Suprapubic skin (tissue), 4 donors: ENCODE measurements around the gene PDE9A. TPM values are rescaled to one million over a fixed set of nuclear protein-coding genes. Genes with fewer than 3 reads are reported as not detected.

ENCODE experiments used
- DNase-seq, 2 donors: peaks; one replicate each; pipeline ENCODE4 v3.0.0-alpha.2; 2019; ENCODE audit warnings: low spot score in 2 of 2
- H3K27ac ChIP-seq: fragments of 200-600 bp; sonication (generic); one replicate; pipeline ENCODE4 v1.5.1; 2019
- H3K27me3 ChIP-seq: fragments of 200-600 bp; sonication (generic); one replicate; pipeline ENCODE4 v1.5.1; 2019
- H3K36me3 ChIP-seq: fragments of 200-600 bp; sonication (generic); one replicate; pipeline ENCODE4 v1.5.1; 2019
- H3K4me1 ChIP-seq: fragments of 200-600 bp; sonication (generic); one replicate; pipeline ENCODE4 v1.5.1; 2019
- H3K4me3 ChIP-seq: fragments of 200-600 bp; sonication (generic); one replicate; pipeline ENCODE4 v1.5.1; 2019; ENCODE audit warnings: mild to moderate bottlenecking
- H3K9me3 ChIP-seq: fragments of 200-600 bp; sonication (generic); one replicate; pipeline ENCODE4 v1.5.1; 2019
- EP300 ChIP-seq: sonication (generic); formaldehyde crosslinking; IDR thresholded peaks from one replicate; pipeline ENCODE4 v1.6.1; 2017; ENCODE audit warnings: antibody characterized with exemption
- POLR2A ChIP-seq, 2 donors: fragments of 450-650 bp; IDR thresholded peaks; one replicate each; pipeline ENCODE4 v1.6.1; 2017; ENCODE audit warnings: antibody characterized with exemption in 2 of 2, mild to moderate bottlenecking in 2 of 2, moderate library complexity in 2 of 2
- POLR2AphosphoS5 ChIP-seq, 3 donors: sonication (generic); formaldehyde crosslinking; IDR thresholded peaks; one replicate each; pipeline ENCODE4 v1.6.1; 2017; ENCODE audit warnings: antibody characterized with exemption in 3 of 3
- WGBS: methylation state at CpG from one replicate; pipeline ENCODE4 v1.1.5; 2018; 5-methylcytosine and 5-hydroxymethylcytosine counted together
- total RNA-seq, 4 donors: library from RNA; depleted of rRNA; stranded (reverse); fragments of >200 nt; gene quantifications; one replicate each; pipeline ENCODE4 v1.1.0, GENCODE V29; 2016
- TF ChIP-seq, protein P1 (sequence below), 2 donors: fragments of 200-600 bp in 1 of 2; fragments of 450-650 bp in 1 of 2; sonication (generic) in 1 of 2; IDR thresholded peaks; one replicate each; pipeline ENCODE4 v1.5.1; 2016 to 2019; ENCODE audit warnings: antibody characterized with exemption in 2 of 2, mild to moderate bottlenecking in 1 of 2, moderate library complexity in 1 of 2

Gene PDE9A
- total RNA-seq, 4 donors from 2014 or later = 4.5 to 12.0 (median 7.1) TPM

DNA sequence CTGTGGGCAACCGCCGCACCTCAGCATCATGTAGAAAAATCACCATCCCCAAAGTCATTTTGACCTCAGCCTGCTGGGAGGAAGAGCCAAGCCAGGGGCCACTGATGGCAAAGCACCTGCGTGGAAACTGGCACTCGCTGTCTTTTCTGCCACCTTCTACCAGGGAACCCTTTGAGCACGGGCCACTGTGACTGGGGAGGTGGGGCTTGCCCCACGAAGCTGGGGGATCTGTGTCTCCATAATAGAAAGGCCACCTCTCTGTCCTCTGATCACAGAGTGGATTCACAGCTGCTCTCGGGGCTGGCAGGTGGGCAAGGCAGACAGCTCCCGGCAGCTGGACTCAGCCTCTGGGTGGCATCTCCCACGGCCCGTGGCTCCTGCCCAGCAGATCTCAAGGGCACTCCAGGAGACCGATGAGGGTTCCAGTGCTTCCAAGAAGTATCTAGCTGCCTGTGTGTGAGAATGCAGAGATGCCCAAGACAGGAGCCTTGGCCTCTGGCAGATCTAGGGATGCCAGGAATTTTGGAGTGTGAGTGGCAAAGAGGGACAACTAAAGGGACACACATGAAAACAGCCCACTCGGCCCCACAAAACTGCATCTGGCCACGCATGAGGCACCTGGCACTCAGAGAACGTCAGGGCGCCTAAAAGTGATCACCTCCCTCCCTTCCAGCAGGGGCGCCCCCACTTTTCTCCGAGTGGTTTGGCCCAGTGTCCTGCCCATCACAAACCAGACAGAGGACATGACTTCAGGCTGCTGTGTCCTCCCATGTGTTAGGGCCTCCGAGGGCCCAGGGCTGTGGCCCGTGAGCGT is 102.6 kb downstream of the PDE9A start:
- Histone ChIP-seq H3K4me3 (no peak overlapping the region), H3K4me1 (no peaks in the 10 kb centered on the region), H3K27me3 (peaks cover 5% of the 10 kb centered on the region), H3K9me3 (no peaks in the 10 kb centered on the region), H3K36me3 (no peaks in the 10 kb centered on the region), H3K27ac (no peak overlapping the region)
- 92% methylated on average over 14 of the region's 20 CpGs for WGBS
- no peak for DNase-seq
- TF ChIP-seq POLR2A (IDR thresholded peaks at IDR 0.05) = no peak
- no peak for TF ChIP-seq POLR2AphosphoS5 (IDR thresholded peaks at IDR 0.05)
- TF ChIP-seq, protein P1, sequence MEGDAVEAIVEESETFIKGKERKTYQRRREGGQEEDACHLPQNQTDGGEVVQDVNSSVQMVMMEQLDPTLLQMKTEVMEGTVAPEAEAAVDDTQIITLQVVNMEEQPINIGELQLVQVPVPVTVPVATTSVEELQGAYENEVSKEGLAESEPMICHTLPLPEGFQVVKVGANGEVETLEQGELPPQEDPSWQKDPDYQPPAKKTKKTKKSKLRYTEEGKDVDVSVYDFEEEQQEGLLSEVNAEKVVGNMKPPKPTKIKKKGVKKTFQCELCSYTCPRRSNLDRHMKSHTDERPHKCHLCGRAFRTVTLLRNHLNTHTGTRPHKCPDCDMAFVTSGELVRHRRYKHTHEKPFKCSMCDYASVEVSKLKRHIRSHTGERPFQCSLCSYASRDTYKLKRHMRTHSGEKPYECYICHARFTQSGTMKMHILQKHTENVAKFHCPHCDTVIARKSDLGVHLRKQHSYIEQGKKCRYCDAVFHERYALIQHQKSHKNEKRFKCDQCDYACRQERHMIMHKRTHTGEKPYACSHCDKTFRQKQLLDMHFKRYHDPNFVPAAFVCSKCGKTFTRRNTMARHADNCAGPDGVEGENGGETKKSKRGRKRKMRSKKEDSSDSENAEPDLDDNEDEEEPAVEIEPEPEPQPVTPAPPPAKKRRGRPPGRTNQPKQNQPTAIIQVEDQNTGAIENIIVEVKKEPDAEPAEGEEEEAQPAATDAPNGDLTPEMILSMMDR (IDR thresholded peaks at IDR 0.05) = no peak
- TF ChIP-seq EP300 = no peak

DNA sequence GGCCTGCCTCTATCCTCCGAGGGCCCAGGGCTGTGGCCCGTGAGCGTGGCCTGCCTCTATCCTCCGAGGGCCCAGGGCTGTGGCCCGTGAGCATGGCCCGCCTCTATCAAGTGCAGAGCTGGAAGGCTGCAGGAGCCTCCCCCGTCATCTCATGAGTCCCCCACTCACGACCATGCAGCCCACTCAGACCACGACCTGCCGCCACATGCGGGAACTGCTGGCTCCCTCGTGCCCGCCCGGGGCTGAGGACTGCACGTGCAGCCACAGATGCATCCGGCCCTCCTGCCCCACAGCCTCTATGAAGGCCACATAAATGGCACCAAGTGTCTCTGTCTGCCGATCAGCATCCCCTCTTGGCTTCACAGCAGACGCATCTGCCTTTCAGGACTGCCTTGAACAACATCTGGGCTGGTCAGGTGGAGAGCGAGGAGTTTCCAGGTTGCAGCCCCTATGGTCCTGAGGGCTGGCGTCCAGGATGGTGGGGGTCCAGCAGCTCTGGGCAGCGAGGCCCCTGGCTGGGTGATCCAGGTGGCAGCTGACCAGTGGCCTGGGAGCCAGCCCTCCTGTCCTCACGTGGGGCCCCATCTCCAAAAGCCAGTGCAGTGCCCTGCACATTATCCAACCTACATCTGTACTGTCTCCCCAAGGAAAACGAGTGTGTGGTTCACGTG is 103.3 kb downstream of the PDE9A start:
- DNase-seq = no peak
- H3K4me1 ChIP-seq = no peaks in the 10 kb centered on the region
- peaks cover 11% of the 10 kb centered on the region for H3K27me3 ChIP-seq
- H3K36me3 ChIP-seq = no peaks in the 10 kb centered on the region
- H3K9me3 ChIP-seq = no peaks in the 10 kb centered on the region
- no peak overlapping the region for H3K4me3 ChIP-seq
- no peak overlapping the region for H3K27ac ChIP-seq
- no peak for TF ChIP-seq POLR2A (IDR thresholded peaks at IDR 0.05)
- no peak for TF ChIP-seq EP300
- no peak for TF ChIP-seq POLR2AphosphoS5 (IDR thresholded peaks at IDR 0.05)
- TF ChIP-seq, protein P1 (IDR thresholded peaks at IDR 0.05) = no peak
- WGBS = 94% methylated on average over 18 of the region's 24 CpGs

DNA sequence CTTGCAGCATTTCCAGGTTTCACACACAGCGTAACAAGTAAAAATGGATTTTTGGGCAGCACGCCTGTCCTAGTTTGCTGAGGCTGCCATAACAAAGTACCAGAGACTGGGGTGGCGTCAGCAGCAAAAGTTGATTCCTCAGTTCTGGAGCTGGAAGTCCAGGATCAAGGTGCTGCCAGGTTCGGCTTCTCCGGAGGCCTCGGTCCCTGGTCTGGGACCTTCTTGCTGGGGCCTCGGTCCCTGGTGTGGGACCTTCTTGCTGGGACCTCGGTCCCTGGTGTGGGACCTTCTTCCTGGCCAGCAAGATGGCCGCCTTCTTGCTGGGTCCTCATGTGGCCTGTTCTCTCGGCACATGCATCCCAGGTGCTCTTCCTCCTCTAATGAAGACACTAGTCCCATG is 104.0 kb downstream of the PDE9A start:
- no peak for DNase-seq
- 93% methylated on average over 8 of the region's 10 CpGs for whole genome bisulfite sequencing
- Histone ChIP-seq H3K36me3 (no peaks in the 10 kb centered on the region), H3K27ac (no peak overlapping the region), H3K4me3 (no peak overlapping the region), H3K4me1 (no peaks in the 10 kb centered on the region), H3K27me3 (peaks cover 13% of the 10 kb centered on the region), H3K9me3 (no peaks in the 10 kb centered on the region)
- TF ChIP-seq POLR2A (IDR thresholded peaks at IDR 0.05) = no peak
- TF ChIP-seq EP300 = no peak
- no peak for TF ChIP-seq POLR2AphosphoS5 (IDR thresholded peaks at IDR 0.05)
- TF ChIP-seq, protein P1 (IDR thresholded peaks at IDR 0.05) = no peak

DNA sequence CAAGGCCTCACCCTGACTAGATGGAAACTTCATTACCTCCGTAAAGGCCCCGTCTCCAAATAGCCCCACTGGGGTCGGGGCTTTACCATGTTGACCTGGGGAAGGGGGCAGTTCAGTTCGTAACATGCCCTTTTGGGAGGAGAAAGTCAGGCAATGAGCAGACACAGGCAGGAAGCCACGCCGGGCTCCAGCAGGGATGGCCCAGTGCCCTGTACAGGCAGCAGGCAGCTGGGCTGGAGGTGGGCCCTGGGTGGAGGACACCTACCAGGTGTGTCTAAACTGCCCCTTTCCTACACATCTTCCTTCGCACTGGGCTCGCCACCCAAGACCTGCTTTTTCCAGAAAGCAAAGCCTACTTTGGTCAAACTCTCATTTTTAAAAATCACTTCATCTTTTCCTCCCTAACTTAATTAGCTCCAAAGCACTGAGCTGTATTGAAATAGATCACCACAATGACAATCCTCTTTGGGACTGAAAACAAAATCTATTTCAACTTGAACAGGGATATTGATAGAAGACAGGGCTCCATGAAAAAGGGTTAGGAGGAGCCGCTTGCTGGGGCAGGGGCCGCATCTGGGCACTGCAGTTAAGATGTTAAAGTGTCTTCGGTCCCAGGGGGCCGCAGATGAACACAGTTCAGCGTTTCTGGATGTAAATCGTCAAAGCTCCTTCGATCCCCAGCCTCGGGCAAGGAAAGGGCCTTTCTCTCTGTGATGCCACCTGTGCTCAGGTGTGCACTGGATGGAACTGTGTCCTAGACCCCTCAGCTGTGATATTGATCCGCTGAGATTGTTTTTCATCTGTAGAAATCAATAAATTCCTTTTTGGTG is 104.6 kb downstream of the PDE9A start:
- 89% methylated on average over 17 of the region's 17 CpGs for WGBS
- TF ChIP-seq POLR2AphosphoS5 (IDR thresholded peaks at IDR 0.05) (no peak), EP300 (no peak), POLR2A (IDR thresholded peaks at IDR 0.05) (no peak)
- TF ChIP-seq, protein P1 (IDR thresholded peaks at IDR 0.05) = no peak
- H3K4me1 ChIP-seq = no peaks in the 10 kb centered on the region
- H3K4me3 ChIP-seq = no peak overlapping the region
- H3K9me3 ChIP-seq = no peaks in the 10 kb centered on the region
- H3K27ac ChIP-seq = no peak overlapping the region
- peaks cover 13% of the 10 kb centered on the region for H3K27me3 ChIP-seq
- no peaks in the 10 kb centered on the region for H3K36me3 ChIP-seq
- no peak for DNase-seq
